Liver (tissue), 9 donors: Measurements from ENCODE around the gene HHAT. TPM values are rescaled to one million over a fixed set of nuclear protein-coding genes. Genes with fewer than 3 reads are reported as not detected.

ENCODE experiments used
- DNase-seq: peaks from one replicate; pipeline ENCODE4 v3.0.0-alpha.2; 2017; ENCODE audit warnings: low spot score
- H3K27ac ChIP-seq, 2 donors: one replicate each; pipeline ENCODE4 v1.7.0; 2013; ENCODE audit warnings: inconsistent platforms in 2 of 2, low read length in 2 of 2, control low read depth in 1 of 2, low read depth in 1 of 2, mild to moderate bottlenecking in 1 of 2
- H3K27me3 ChIP-seq, 4 donors: one replicate each; pipeline versions ENCODE4 v1.6.1 to v1.7.0; 2013; ENCODE audit warnings: low read length in 3 of 4, inconsistent platforms in 1 of 4, mild to moderate bottlenecking in 1 of 4, moderate library complexity in 1 of 4; ENCODE audit not compliant: control insufficient read depth in 4 of 4, insufficient read depth in 4 of 4
- H3K36me3 ChIP-seq, 4 donors: one replicate each; pipeline versions ENCODE4 v1.6.1 to v1.7.0; 2013; ENCODE audit warnings: low read length in 3 of 4, mild to moderate bottlenecking in 3 of 4, low read depth in 1 of 4, moderate library complexity in 1 of 4; ENCODE audit not compliant: control insufficient read depth in 4 of 4, insufficient read depth in 3 of 4
- H3K4me1 ChIP-seq, 4 donors: one replicate each; pipeline versions ENCODE4 v1.6.1 to v1.7.0; 2013; ENCODE audit warnings: low read length in 3 of 4, mild to moderate bottlenecking in 3 of 4, moderate library complexity in 1 of 4; ENCODE audit not compliant: control insufficient read depth in 4 of 4, insufficient read depth in 4 of 4
- H3K4me3 ChIP-seq, 3 donors: one replicate each; pipeline versions ENCODE4 v1.6.1 to v1.7.0; 2013; ENCODE audit warnings: low read length in 3 of 3, control low read depth in 1 of 3, low read depth in 1 of 3, mild to moderate bottlenecking in 1 of 3
- H3K9ac ChIP-seq, 2 donors: one replicate each; pipeline ENCODE4 v1.7.0; 2013; ENCODE audit warnings: low read length in 2 of 2, mild to moderate bottlenecking in 2 of 2, moderate library complexity in 2 of 2, control low read depth in 1 of 2, low read depth in 1 of 2
- H3K9me3 ChIP-seq, 4 donors: one replicate each; pipeline versions ENCODE4 v1.6.1 to v1.7.0; 2013; ENCODE audit warnings: low read length in 3 of 4; ENCODE audit not compliant: control insufficient read depth in 4 of 4
- EGR1 ChIP-seq, 2 donors: IDR thresholded peaks; 2 replicates each; pipeline ENCODE4 v1.6.1; 2016 to 2018; ENCODE audit warnings: antibody characterized with exemption in 2 of 2, low read depth in 2 of 2
- FOXA1 ChIP-seq: IDR thresholded peaks from 2 replicates; pipeline ENCODE4 v1.6.1; 2016; ENCODE audit warnings: antibody characterized with exemption
- FOXA2 ChIP-seq: IDR thresholded peaks from 2 replicates; pipeline ENCODE4 v1.6.1; 2016; ENCODE audit warnings: antibody characterized with exemption
- GABPA ChIP-seq, 2 donors: IDR thresholded peaks in 1 of 2; conservative IDR thresholded peaks in 1 of 2; 2 replicates each; pipeline ENCODE4 v1.6.1; 2016; ENCODE audit warnings: antibody characterized with exemption in 2 of 2, mild to moderate bottlenecking in 1 of 2, moderate library complexity in 1 of 2
- HNF4A ChIP-seq, 2 donors: conservative IDR thresholded peaks; 2 replicates each; pipeline ENCODE4 v1.6.1; 2016; ENCODE audit warnings: antibody characterized with exemption in 2 of 2, mild to moderate bottlenecking in 2 of 2
- HNF4G ChIP-seq: IDR thresholded peaks from 2 replicates; pipeline ENCODE4 v1.6.1; 2016; ENCODE audit warnings: antibody characterized with exemption
- JUND ChIP-seq, 2 donors: IDR thresholded peaks; 2 replicates each; pipeline ENCODE4 v1.6.1; 2016; ENCODE audit warnings: antibody characterized with exemption in 2 of 2
- NR2F2 ChIP-seq: IDR thresholded peaks from 2 replicates; pipeline ENCODE4 v1.6.1; 2016; ENCODE audit warnings: antibody characterized with exemption
- RAD21 ChIP-seq, 2 donors: IDR thresholded peaks; 2 replicates each; pipeline ENCODE4 v1.6.1; 2016; ENCODE audit warnings: antibody characterized with exemption in 2 of 2, mild to moderate bottlenecking in 2 of 2
- RXRA ChIP-seq, 2 donors: IDR thresholded peaks; 2 replicates each; pipeline ENCODE4 v1.6.1; 2017 to 2018; ENCODE audit warnings: antibody characterized with exemption in 2 of 2, mild to moderate bottlenecking in 1 of 2
- SP1 ChIP-seq: IDR thresholded peaks from 2 replicates; pipeline ENCODE4 v1.6.1; 2018; ENCODE audit warnings: antibody characterized with exemption, mild to moderate bottlenecking
- TAF1 ChIP-seq: conservative IDR thresholded peaks from 2 replicates; pipeline ENCODE4 v1.6.1; 2016; ENCODE audit warnings: antibody characterized with exemption, mild to moderate bottlenecking
- YY1 ChIP-seq: IDR thresholded peaks from 2 replicates; pipeline ENCODE4 v1.6.1; 2016; ENCODE audit warnings: antibody characterized with exemption, mild to moderate bottlenecking
- ZBTB33 ChIP-seq: IDR thresholded peaks from 2 replicates; pipeline ENCODE4 v1.6.1; 2016; ENCODE audit warnings: antibody characterized with exemption
- WGBS: extraction: QIAGEN DNeasy Blood & Tissue Kit; methylation state at CpG from one replicate; pipeline ENCODE4 v1.1.7; 2013; 5-methylcytosine and 5-hydroxymethylcytosine counted together
- polyA plus RNA-seq, 2 donors: library from polyadenylated mRNA; stranded (reverse) in 1 of 2; unstranded in 1 of 2; fragments of 200-250 nt in 1 of 2; fragments of >200 nt in 1 of 2; fragmentation: Nextera tagmentation in 1 of 2; extraction: Ambion mirVana in 1 of 2; gene quantifications; one replicate each; pipeline versions ENCODE4 v1.2.1 to v1.2.3, GENCODE V29; 2013 to 2015
- total RNA-seq, 2 donors: library from RNA; depleted of rRNA; stranded (reverse); fragments of >200 nt; gene quantifications; one replicate each; pipeline ENCODE4 v1.2.3, GENCODE V29; 2014
- TF ChIP-seq, protein P1 (sequence below): fragments of 150-350 bp; IDR thresholded peaks from 2 replicates; pipeline ENCODE4 v1.5.1; 2017; ENCODE audit warnings: improper control_type of control experiment, low read depth, low read length; ENCODE audit not compliant: missing input control
- TF ChIP-seq, protein P2 (sequence below): IDR thresholded peaks from 2 replicates; pipeline ENCODE4 v1.6.1; 2016; ENCODE audit warnings: antibody characterized with exemption, mild to moderate bottlenecking
- TF ChIP-seq, protein P3 (sequence below): IDR thresholded peaks from 2 replicates; pipeline ENCODE4 v1.6.1; 2016; ENCODE audit warnings: antibody characterized with exemption
- TF ChIP-seq, protein P4 (sequence below): IDR thresholded peaks from 2 replicates; pipeline ENCODE4 v1.6.1; 2016; ENCODE audit warnings: antibody characterized with exemption
- donor health status: healthy.
- donor health status: healthy.
- donor health status: healthy.
- donor health status: healthy.
- donor health status: healthy.

HHAT gene
- total and polyA plus RNA-seq, 4 donors = 1.3 to 2.2 (median 1.6) TPM

DNA sequence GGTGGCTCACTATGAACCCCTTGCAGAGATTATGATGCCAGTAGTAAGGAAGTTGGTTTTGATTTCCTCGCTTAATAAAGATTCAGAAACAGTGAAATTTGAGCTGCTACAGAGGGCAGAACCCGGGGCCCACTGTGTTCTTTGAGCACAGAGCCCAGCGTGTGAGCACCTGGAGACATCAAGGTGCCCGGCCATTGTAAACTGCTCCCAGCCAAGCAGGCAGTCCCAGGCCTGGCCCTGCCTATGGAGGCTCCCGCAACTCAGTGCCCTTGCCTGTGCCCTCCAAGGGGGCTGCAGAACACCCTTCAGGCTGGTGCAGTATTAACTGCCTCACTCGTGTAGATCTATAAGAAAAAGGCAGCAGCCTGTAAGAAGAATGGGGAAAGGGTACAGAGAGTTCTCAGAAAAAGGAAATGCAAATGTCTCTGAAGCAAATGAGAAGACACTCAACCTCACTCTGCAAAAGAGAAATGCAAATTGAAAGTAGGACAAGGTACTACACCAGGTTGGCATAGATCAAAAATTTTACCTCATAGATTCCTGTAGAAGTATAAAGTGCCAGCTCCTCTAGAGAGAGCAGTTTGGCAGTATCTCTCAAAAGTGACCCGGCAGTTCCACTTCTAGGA is 323.7 kb downstream of the HHAT start (continued):
- TF ChIP-seq, protein P1, sequence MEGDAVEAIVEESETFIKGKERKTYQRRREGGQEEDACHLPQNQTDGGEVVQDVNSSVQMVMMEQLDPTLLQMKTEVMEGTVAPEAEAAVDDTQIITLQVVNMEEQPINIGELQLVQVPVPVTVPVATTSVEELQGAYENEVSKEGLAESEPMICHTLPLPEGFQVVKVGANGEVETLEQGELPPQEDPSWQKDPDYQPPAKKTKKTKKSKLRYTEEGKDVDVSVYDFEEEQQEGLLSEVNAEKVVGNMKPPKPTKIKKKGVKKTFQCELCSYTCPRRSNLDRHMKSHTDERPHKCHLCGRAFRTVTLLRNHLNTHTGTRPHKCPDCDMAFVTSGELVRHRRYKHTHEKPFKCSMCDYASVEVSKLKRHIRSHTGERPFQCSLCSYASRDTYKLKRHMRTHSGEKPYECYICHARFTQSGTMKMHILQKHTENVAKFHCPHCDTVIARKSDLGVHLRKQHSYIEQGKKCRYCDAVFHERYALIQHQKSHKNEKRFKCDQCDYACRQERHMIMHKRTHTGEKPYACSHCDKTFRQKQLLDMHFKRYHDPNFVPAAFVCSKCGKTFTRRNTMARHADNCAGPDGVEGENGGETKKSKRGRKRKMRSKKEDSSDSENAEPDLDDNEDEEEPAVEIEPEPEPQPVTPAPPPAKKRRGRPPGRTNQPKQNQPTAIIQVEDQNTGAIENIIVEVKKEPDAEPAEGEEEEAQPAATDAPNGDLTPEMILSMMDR = no peak
- TF ChIP-seq GABPA (IDR thresholded peaks at IDR 0.05 in 1 of 2, conservative IDR thresholded peaks at IDR 0.05 in 1 of 2) (no peak), ZBTB33 (no peak)

GRCh38 chr1:210653771-210654170 is 325.1 kb downstream of the HHAT start:
- no peaks in the 10 kb centered on the region for H3K36me3 ChIP-seq
- no peaks in the 10 kb centered on the region for H3K27me3 ChIP-seq
- no peak overlapping the region for H3K9ac ChIP-seq
- TF ChIP-seq HNF4G (no peak), NR2F2 (no peak), YY1 (no peak), JUND (IDR thresholded peaks at IDR 0.05) (no peak), RAD21 (IDR thresholded peaks at IDR 0.05) (no peak), FOXA1 (no peak), GABPA (IDR thresholded peaks at IDR 0.05 in 1 of 2, conservative IDR thresholded peaks at IDR 0.05 in 1 of 2) (no peak), ZBTB33 (no peak), RXRA (IDR thresholded peaks at IDR 0.05) (no peak), SP1 (no peak), EGR1 (IDR thresholded peaks at IDR 0.05; ENCODE audit: low read depth in 2 of 2) (no peak), FOXA2 (no peak), HNF4A (conservative IDR thresholded peaks at IDR 0.05) (no peak), TAF1 (no peak)
- TF ChIP-seq, protein P2, sequence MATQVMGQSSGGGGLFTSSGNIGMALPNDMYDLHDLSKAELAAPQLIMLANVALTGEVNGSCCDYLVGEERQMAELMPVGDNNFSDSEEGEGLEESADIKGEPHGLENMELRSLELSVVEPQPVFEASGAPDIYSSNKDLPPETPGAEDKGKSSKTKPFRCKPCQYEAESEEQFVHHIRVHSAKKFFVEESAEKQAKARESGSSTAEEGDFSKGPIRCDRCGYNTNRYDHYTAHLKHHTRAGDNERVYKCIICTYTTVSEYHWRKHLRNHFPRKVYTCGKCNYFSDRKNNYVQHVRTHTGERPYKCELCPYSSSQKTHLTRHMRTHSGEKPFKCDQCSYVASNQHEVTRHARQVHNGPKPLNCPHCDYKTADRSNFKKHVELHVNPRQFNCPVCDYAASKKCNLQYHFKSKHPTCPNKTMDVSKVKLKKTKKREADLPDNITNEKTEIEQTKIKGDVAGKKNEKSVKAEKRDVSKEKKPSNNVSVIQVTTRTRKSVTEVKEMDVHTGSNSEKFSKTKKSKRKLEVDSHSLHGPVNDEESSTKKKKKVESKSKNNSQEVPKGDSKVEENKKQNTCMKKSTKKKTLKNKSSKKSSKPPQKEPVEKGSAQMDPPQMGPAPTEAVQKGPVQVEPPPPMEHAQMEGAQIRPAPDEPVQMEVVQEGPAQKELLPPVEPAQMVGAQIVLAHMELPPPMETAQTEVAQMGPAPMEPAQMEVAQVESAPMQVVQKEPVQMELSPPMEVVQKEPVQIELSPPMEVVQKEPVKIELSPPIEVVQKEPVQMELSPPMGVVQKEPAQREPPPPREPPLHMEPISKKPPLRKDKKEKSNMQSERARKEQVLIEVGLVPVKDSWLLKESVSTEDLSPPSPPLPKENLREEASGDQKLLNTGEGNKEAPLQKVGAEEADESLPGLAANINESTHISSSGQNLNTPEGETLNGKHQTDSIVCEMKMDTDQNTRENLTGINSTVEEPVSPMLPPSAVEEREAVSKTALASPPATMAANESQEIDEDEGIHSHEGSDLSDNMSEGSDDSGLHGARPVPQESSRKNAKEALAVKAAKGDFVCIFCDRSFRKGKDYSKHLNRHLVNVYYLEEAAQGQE = no peak
- TF ChIP-seq, protein P3, sequence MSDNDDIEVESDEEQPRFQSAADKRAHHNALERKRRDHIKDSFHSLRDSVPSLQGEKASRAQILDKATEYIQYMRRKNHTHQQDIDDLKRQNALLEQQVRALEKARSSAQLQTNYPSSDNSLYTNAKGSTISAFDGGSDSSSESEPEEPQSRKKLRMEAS = no peak
- TF ChIP-seq, protein P4, sequence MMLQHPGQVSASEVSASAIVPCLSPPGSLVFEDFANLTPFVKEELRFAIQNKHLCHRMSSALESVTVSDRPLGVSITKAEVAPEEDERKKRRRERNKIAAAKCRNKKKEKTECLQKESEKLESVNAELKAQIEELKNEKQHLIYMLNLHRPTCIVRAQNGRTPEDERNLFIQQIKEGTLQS = no peak
- TF ChIP-seq, protein P1 = no peak
- WGBS = 68% methylated on average over 6 of the region's 6 CpGs
- no peak overlapping the region for H3K4me3 ChIP-seq
- no peaks in the 10 kb centered on the region for H3K4me1 ChIP-seq
- no peak overlapping the region for H3K27ac ChIP-seq
- no peak for DNase-seq
- no peaks in the 10 kb centered on the region for H3K9me3 ChIP-seq
